Jurkat, Clone E6-1 (cell line): ENCODE data around the gene PHLDA3.

Experiments
- DNase-seq: peaks from one replicate; pipeline ENCODE4 v3.0.0-alpha.2; 2011; ENCODE audit warnings: low read depth, low spot score
- H3K4me3 ChIP-seq: 2 replicates; pipeline ENCODE4 v1.5.1; 2011; ENCODE audit warnings: mild to moderate bottlenecking, low read length, control low read depth, moderate library complexity

The PHLDA3 gene

GRCh38 chr1:201419746-201420607, 49.0 kb downstream of the PHLDA3 start:
- no peak for DNase-seq
- H3K4me3 ChIP-seq: no peak overlapping the region

- no peak for DNase-seq
- no peak overlapping the region for H3K4me3 ChIP-seq
Observed at GRCh38 chr1:201419256-201419655, 49.7 kb downstream of the PHLDA3 start.

- no peak overlapping the region for H3K4me3 ChIP-seq
- no peak for DNase-seq
Observed at GRCh38 chr1:201418461-201418860, 50.5 kb downstream of the PHLDA3 start.
